Nephron (organoid): Measurements from ENCODE around the gene PELO.

Source experiments
- H3K27ac Mint-ChIP-seq, 3 experiments: 2 replicates each; pipeline ENCODE4 v1.8.0; 2020; ENCODE audit warnings: mixed read lengths in 3 of 3, mild to moderate bottlenecking in 2 of 3, moderate library complexity in 1 of 3
- H3K27me3 Mint-ChIP-seq: 2 replicates; pipeline ENCODE4 v1.8.0; 2021; ENCODE audit warnings: low read depth, mild to moderate bottlenecking, moderate library complexity, mixed read lengths
- H3K36me3 Mint-ChIP-seq: 2 replicates; pipeline ENCODE4 v1.8.0; 2020; ENCODE audit warnings: low read depth, mixed read lengths
- H3K4me1 Mint-ChIP-seq: 2 replicates; pipeline ENCODE4 v1.8.0; 2020; ENCODE audit warnings: mixed read lengths
- H3K4me3 Mint-ChIP-seq, 3 experiments: 2 replicates each; pipeline ENCODE4 v1.8.0; 2020; ENCODE audit warnings: mild to moderate bottlenecking in 3 of 3, mixed read lengths in 3 of 3, moderate library complexity in 2 of 3
- H3K9me3 Mint-ChIP-seq: 2 replicates; pipeline ENCODE4 v1.8.0; 2020; ENCODE audit warnings: mixed read lengths
- CTCF ChIP-seq, 3 experiments: fragments of 200-600 bp; sonication (generic); IDR thresholded peaks; one replicate each; pipeline ENCODE4 v1.5.0; 2021; ENCODE audit warnings: antibody characterized with exemption in 3 of 3; ENCODE audit not compliant: unreplicated experiment in 3 of 3

PELO gene

GRCh38 chr5:52798938-52799337 is 11.2 kb downstream of the PELO start:
- no peak for TF ChIP-seq CTCF (IDR thresholded peaks at IDR 0.05; ENCODE audit: unreplicated experiment in 3 of 3)
- no peaks in the 10 kb centered on the region for H3K27me3 Mint-ChIP-seq
- H3K4me3 Mint-ChIP-seq: peak overlapping the region; percentile 92 to 96 (median 93)
- peaks cover 9% of the 10 kb centered on the region for H3K36me3 Mint-ChIP-seq
- peak overlapping the region; percentile 96 to 98 (median 98) for H3K27ac Mint-ChIP-seq
- H3K4me1 Mint-ChIP-seq: peaks cover 45% of the 10 kb centered on the region
- no peaks in the 10 kb centered on the region for H3K9me3 Mint-ChIP-seq

- H3K9me3 Mint-ChIP-seq: no peaks in the 10 kb centered on the region
- no peaks in the 10 kb centered on the region for H3K27me3 Mint-ChIP-seq
- H3K27ac Mint-ChIP-seq: peak overlapping the region; percentile 96 to 98 (median 98)
- H3K4me3 Mint-ChIP-seq: peak overlapping the region; percentile 92 to 96 (median 93)
- peaks cover 14% of the 10 kb centered on the region for H3K36me3 Mint-ChIP-seq
- H3K4me1 Mint-ChIP-seq: peaks cover 51% of the 10 kb centered on the region
- no peak for TF ChIP-seq CTCF (IDR thresholded peaks at IDR 0.05; ENCODE audit: unreplicated experiment in 3 of 3)
Measured at GRCh38 chr5:52799358-52799982, 11.8 kb downstream of the PELO start.

DNA sequence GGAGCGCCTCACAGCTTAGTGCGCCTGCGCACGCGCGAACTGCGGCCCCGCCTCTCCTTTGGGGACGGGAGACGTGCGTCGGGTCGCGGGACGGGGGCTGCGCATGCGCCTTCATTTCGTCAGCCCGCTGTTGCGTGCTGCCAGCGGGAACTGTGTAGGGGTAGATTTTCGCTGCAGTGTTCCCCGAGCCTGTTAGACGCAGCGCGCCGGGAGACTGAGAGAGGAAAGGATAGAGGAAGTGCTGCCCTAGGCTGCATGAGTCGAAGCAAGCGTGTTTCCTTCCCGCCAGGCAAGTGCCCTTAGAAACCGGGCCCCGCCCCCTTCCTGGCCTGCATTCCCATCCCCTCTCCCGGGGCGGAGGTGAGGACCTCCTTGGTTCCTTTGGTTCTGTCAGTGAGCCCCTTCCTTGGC is 12.3 kb downstream of the PELO start:
- peaks cover 55% of the 10 kb centered on the region for H3K4me1 Mint-ChIP-seq
- H3K27me3 Mint-ChIP-seq: no peaks in the 10 kb centered on the region

DNA sequence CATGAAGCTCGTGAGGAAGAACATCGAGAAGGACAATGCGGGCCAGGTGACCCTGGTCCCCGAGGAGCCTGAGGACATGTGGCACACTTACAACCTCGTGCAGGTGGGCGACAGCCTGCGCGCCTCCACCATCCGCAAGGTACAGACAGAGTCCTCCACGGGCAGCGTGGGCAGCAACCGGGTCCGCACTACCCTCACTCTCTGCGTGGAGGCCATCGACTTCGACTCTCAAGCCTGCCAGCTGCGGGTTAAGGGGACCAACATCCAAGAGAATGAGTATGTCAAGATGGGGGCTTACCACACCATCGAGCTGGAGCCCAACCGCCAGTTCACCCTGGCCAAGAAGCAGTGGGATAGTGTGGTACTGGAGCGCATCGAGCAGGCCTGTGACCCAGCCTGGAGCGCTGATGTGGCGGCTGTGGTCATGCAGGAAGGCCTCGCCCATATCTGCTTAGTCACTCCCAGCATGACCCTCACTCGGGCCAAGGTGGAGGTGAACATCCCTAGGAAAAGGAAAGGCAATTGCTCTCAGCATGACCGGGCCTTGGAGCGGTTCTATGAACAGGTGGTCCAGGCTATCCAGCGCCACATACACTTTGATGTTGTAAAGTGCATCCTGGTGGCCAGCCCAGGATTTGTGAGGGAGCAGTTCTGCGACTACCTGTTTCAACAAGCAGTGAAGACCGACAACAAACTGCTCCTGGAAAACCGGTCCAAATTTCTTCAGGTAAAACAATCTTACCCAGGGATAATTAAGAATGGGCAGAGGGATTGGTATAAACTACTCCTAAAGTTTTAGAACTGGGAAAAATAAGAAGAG is 12.9 kb downstream of the PELO start:
- H3K9me3 Mint-ChIP-seq: no peaks in the 10 kb centered on the region
- no peaks in the 10 kb centered on the region for H3K27me3 Mint-ChIP-seq
- TF ChIP-seq CTCF (IDR thresholded peaks at IDR 0.05; ENCODE audit: unreplicated experiment in 3 of 3): peak in 2 of 3 experiments; percentile 11 to 18
- peaks cover 24% of the 10 kb centered on the region for H3K36me3 Mint-ChIP-seq
- peak overlapping the region; percentile 96 to 98 (median 98) for H3K27ac Mint-ChIP-seq
- H3K4me3 Mint-ChIP-seq: peak overlapping the region; percentile 92 to 96 (median 93)
- H3K4me1 Mint-ChIP-seq: peaks cover 59% of the 10 kb centered on the region

More for the DNA sequence above, 12.3 kb downstream of the PELO start:
- Mint-ChIP-seq H3K36me3 (peaks cover 19% of the 10 kb centered on the region), H3K4me3 (peak overlapping the region; percentile 92 to 96 (median 93)), H3K9me3 (no peaks in the 10 kb centered on the region), H3K27ac (peak overlapping the region; percentile 96 to 98 (median 98))
- no peak for TF ChIP-seq CTCF (IDR thresholded peaks at IDR 0.05; ENCODE audit: unreplicated experiment in 3 of 3)

DNA sequence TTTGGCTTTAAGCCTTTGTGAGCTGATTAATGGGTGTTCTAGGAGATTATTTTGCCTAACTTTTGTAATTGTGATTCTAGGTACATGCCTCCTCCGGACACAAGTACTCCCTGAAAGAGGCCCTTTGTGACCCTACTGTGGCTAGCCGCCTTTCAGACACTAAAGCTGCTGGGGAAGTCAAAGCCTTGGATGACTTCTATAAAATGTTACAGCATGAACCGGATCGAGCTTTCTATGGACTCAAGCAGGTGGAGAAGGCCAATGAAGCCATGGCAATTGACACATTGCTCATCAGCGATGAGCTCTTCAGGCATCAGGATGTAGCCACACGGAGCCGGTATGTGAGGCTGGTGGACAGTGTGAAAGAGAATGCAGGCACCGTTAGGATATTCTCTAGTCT is 13.6 kb downstream of the PELO start:
- Mint-ChIP-seq H3K27me3 (no peaks in the 10 kb centered on the region), H3K9me3 (no peaks in the 10 kb centered on the region), H3K4me1 (peaks cover 59% of the 10 kb centered on the region), H3K27ac (peak overlapping the region; percentile 96 to 98 (median 98)), H3K4me3 (peak overlapping the region; percentile 92 to 96 (median 93)), H3K36me3 (peaks cover 26% of the 10 kb centered on the region)
- TF ChIP-seq CTCF (IDR thresholded peaks at IDR 0.05; ENCODE audit: unreplicated experiment in 3 of 3): no peak
